Osteoblast (primary cell): ENCODE results near the gene ATXN8OS. TPM values are rescaled to one million over a fixed set of nuclear protein-coding genes. Genes with fewer than 3 reads are reported as not detected.

Experiments used
- DNase-seq: peaks from one replicate; pipeline ENCODE4 v3.0.0; 2011; ENCODE audit warnings: low spot score, mixed read lengths; ENCODE audit not compliant: insufficient read length; ENCODE audit errors: missing footprints
- H2AFZ ChIP-seq: 2 replicates; pipeline ENCODE4 v1.6.0; 2011; ENCODE audit warnings: mild to moderate bottlenecking, low read length
- H3K27ac ChIP-seq: 2 replicates; pipeline ENCODE4 v1.5.1; 2011; ENCODE audit warnings: mild to moderate bottlenecking, low read depth, low read length, moderate library complexity
- H3K27me3 ChIP-seq: 2 replicates; pipeline ENCODE4 v1.6.0; 2012; ENCODE audit warnings: mild to moderate bottlenecking, control low read depth, inconsistent platforms, low read length, moderate library complexity; ENCODE audit not compliant: insufficient read depth
- H3K36me3 ChIP-seq: 2 replicates; pipeline ENCODE4 v1.5.1; 2011; ENCODE audit warnings: mild to moderate bottlenecking, low read length, control low read depth, moderate library complexity; ENCODE audit not compliant: insufficient read depth
- H3K4me1 ChIP-seq: 2 replicates; pipeline ENCODE4 v1.5.1; 2011; ENCODE audit warnings: mild to moderate bottlenecking, low read length, control low read depth, moderate library complexity; ENCODE audit not compliant: insufficient read depth
- H3K4me2 ChIP-seq: 2 replicates; pipeline ENCODE4 v1.6.0; 2011; ENCODE audit warnings: mild to moderate bottlenecking, low read length; ENCODE audit not compliant: insufficient read depth
- H3K4me3 ChIP-seq: fragments of 200-600 bp; sonication (generic); 3 replicates; pipeline ENCODE4 v1.5.1; 2012; ENCODE audit warnings: mild to moderate bottlenecking, low read length, inconsistent platforms; ENCODE audit not compliant: insufficient read depth
- H3K79me2 ChIP-seq: 2 replicates; pipeline ENCODE4 v1.6.0; 2012; ENCODE audit warnings: mild to moderate bottlenecking, low read length, control low read depth, inconsistent platforms; ENCODE audit not compliant: insufficient read depth
- H3K9me3 ChIP-seq: 2 replicates; pipeline ENCODE4 v1.5.1; 2011; ENCODE audit warnings: low read depth, low read length, control low read depth
- H4K20me1 ChIP-seq: 2 replicates; pipeline ENCODE4 v1.6.0; 2012; ENCODE audit warnings: mild to moderate bottlenecking, low read length, control low read depth; ENCODE audit not compliant: insufficient read depth
- total RNA-seq: library from RNA; depleted of rRNA; stranded (reverse); fragments of >200 nt; gene quantifications from 2 replicates; pipeline ENCODE4 v1.2.3, GENCODE V29; 2012
- TF ChIP-seq, protein P1 (sequence below): IDR thresholded peaks from 2 replicates; pipeline ENCODE4 v1.5.1; 2011; ENCODE audit warnings: mild to moderate bottlenecking, low read depth, low read length, moderate library complexity; ENCODE audit errors: extremely low read depth

The ATXN8OS gene
- not detected in 2 replicates for total RNA-seq

GRCh38 chr13:70107498-70108281 lies at the start of gene ATXN8OS:
Gene ATXN8OS, plus strand, starts transcription at chr13:70107826.
- peak; percentile 3 for DNase-seq
- H3K27me3 ChIP-seq: no peaks in the 10 kb centered on the region
- no peak within 1 kb of the TSS for H2AFZ ChIP-seq
- H3K4me2 ChIP-seq: no peak within 1 kb of the TSS
- TF ChIP-seq, protein P1, sequence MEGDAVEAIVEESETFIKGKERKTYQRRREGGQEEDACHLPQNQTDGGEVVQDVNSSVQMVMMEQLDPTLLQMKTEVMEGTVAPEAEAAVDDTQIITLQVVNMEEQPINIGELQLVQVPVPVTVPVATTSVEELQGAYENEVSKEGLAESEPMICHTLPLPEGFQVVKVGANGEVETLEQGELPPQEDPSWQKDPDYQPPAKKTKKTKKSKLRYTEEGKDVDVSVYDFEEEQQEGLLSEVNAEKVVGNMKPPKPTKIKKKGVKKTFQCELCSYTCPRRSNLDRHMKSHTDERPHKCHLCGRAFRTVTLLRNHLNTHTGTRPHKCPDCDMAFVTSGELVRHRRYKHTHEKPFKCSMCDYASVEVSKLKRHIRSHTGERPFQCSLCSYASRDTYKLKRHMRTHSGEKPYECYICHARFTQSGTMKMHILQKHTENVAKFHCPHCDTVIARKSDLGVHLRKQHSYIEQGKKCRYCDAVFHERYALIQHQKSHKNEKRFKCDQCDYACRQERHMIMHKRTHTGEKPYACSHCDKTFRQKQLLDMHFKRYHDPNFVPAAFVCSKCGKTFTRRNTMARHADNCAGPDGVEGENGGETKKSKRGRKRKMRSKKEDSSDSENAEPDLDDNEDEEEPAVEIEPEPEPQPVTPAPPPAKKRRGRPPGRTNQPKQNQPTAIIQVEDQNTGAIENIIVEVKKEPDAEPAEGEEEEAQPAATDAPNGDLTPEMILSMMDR: no peak
- no peak within 1 kb of the TSS for H3K4me3 ChIP-seq
- H4K20me1 ChIP-seq: no peaks in the 10 kb centered on the region
- H3K27ac ChIP-seq: no peak within 1 kb of the TSS
- H3K79me2 ChIP-seq: no peaks in the 10 kb centered on the region
- H3K36me3 ChIP-seq: no peaks in the 10 kb centered on the region
- H3K9me3 ChIP-seq: no peaks in the 10 kb centered on the region
- no peaks in the 10 kb centered on the region for H3K4me1 ChIP-seq

DNA sequence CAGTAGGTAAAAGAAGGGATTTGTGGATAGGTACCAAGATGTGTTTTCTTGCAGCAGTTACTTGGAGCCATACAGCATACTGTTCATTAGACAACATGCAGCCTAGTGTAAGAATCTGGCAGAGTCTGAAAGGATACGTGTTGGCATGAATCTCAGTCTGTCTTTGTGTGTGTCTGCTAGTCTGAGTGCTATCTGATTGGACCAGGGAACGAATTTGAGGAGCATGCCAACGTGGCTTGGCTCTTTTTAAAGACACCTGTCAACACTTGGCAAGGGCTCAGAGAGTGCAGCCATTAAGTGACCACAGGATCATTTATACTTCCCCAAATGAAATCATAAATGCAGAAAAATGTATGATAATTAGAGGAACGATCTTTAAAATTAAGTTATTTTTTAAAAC lies 27.6 kb upstream of the ATXN8OS start:
- Histone ChIP-seq H2AFZ (no peak overlapping the region), H3K4me2 (no peak overlapping the region), H3K9me3 (peaks cover 5% of the 10 kb centered on the region), H3K4me3 (no peak overlapping the region), H3K36me3 (no peaks in the 10 kb centered on the region), H3K4me1 (no peaks in the 10 kb centered on the region), H4K20me1 (no peaks in the 10 kb centered on the region), H3K79me2 (no peaks in the 10 kb centered on the region), H3K27me3 (no peaks in the 10 kb centered on the region), H3K27ac (no peak overlapping the region)
- TF ChIP-seq, protein P1: no peak
- DNase-seq: no peak

DNA sequence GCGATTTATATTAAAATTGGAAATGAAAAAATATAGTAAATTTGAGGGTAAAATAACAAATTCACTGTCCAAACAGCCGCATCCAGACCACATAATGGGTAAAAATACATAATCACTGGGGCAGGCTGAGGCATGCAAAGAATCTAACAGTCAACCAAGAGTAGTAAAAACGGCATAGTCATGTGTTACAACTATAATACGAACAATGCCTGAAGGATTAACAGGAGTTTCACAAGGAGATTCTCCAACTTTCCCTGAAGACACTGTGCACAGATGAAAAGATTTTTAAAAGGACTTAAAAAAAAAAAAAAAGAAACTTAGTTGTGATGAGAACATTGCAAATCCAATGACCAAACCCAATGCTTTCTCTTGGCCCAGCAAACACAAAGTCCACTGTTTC lies 20.4 kb upstream of the ATXN8OS start:
- Histone ChIP-seq H3K4me2 (no peak overlapping the region), H3K27me3 (no peaks in the 10 kb centered on the region), H4K20me1 (no peaks in the 10 kb centered on the region), H2AFZ (no peak overlapping the region), H3K79me2 (no peaks in the 10 kb centered on the region), H3K4me3 (no peak overlapping the region), H3K36me3 (no peaks in the 10 kb centered on the region), H3K27ac (no peak overlapping the region), H3K4me1 (no peaks in the 10 kb centered on the region), H3K9me3 (peaks cover 2% of the 10 kb centered on the region)
- no peak for DNase-seq
- TF ChIP-seq, protein P1: no peak

DNA sequence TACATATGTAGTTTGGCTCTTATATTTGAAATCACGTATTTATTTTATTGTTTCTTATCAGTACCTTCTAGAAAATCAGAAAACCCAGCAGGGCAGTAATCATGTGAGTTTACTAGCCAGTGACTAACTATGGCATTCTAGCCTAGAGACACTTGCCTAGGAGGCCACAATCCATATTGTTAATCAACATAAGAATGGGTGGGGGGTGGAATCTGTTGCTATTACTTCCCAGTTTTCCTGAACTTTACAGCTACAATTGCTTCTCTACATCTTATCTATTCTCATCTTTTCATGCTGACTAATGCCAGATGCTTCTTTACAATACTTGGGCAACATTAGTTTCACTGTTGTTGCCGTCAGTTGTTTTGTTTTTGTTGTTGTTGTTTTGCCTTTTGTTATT lies 18.7 kb upstream of the ATXN8OS start:
- Histone ChIP-seq H3K9me3 (peaks cover 2% of the 10 kb centered on the region), H3K4me1 (no peaks in the 10 kb centered on the region), H4K20me1 (no peaks in the 10 kb centered on the region), H3K4me2 (no peak overlapping the region), H3K36me3 (no peaks in the 10 kb centered on the region), H3K4me3 (no peak overlapping the region), H3K27me3 (no peaks in the 10 kb centered on the region), H3K79me2 (no peaks in the 10 kb centered on the region), H2AFZ (no peak overlapping the region), H3K27ac (no peak overlapping the region)
- TF ChIP-seq, protein P1: no peak
- DNase-seq: no peak
